ENCODE measurements around the gene SETD3.

GRCh38 chr14:99394602-99395156 is 86.0 kb downstream of the SETD3 start:
- no peak for TF ChIP-seq CTCF (IDR thresholded peaks at IDR 0.05)
- no peak for TF ChIP-seq ZFX (IDR thresholded peaks at IDR 0.05; ENCODE audit: borderline replicate concordance)

Data from 22Rv1 (cell line).